IMR-90 (cell line): ENCODE results near the gene MNAT1. TPM values are rescaled to one million over a fixed set of nuclear protein-coding genes. Genes with fewer than 3 reads are reported as not detected.

Experiments
- ATAC-seq: fragments of 200-7000 bp; cut with Tn5 transposase; 2 replicates; pipeline ENCODE4 v1.9.1; 2020; ENCODE audit warnings: low read depth, mild to moderate bottlenecking, moderate library complexity
- BruUV-seq: library from RNA; stranded (reverse); fragments of 400-500 nt; replicated peaks from 2 replicates; lab custom pipeline; 2021; lab: Mats Ljungman, UMichigan
- CTCF ChIA-PET: fragments of 300-600 bp; formaldehyde crosslinking; extraction: SDS; loops from one replicate; lab custom pipeline; 2021; ENCODE audit warnings: antibody characterized with exemption; lab: Yijun Ruan, JAX
- POLR2A ChIA-PET: fragments of 300-600 bp; sonication (Branson Sonifier 250); formaldehyde crosslinking; loops from one replicate; lab custom pipeline; 2022; ENCODE audit warnings: antibody characterized with exemption; ENCODE audit not compliant: unreplicated experiment; lab: Charles Lee
- DNase-seq: peaks from one replicate; pipeline ENCODE4 v3.0.0; 2013
- H2AFZ ChIP-seq: replicated peaks from 2 replicates; pipeline ENCODE3; 2013; ENCODE audit warnings: low read length, mild to moderate bottlenecking; ENCODE audit not compliant: poor library complexity
- H2AK5ac ChIP-seq: 2 replicates; pipeline ENCODE4 v1.6.1; 2013; ENCODE audit warnings: low read depth, low read length, inconsistent platforms
- H2AK9ac ChIP-seq: replicated peaks from 2 replicates; pipeline ENCODE3; 2013; ENCODE audit warnings: mild to moderate bottlenecking, low read depth, low read length, moderate library complexity; ENCODE audit not compliant: poor library complexity
- H2BK120ac ChIP-seq: 2 replicates; pipeline ENCODE4 v1.6.1; 2013; ENCODE audit warnings: low read depth, low read length, inconsistent platforms
- H2BK15ac ChIP-seq: 3 replicates; pipeline ENCODE4 v1.6.1; 2013; ENCODE audit warnings: low read depth, low read length, inconsistent platforms
- H2BK20ac ChIP-seq: 2 replicates; pipeline ENCODE4 v1.6.1; 2013; ENCODE audit warnings: low read depth, mild to moderate bottlenecking, inconsistent platforms, low read length, moderate library complexity
- H2BK5ac ChIP-seq: 2 replicates; pipeline ENCODE4 v1.6.1; 2013; ENCODE audit warnings: mild to moderate bottlenecking, low read depth, low read length, inconsistent platforms; ENCODE audit not compliant: poor library complexity, severe bottlenecking
- H3K14ac ChIP-seq: replicated peaks from 2 replicates; pipeline ENCODE4 v1.6.1; 2013; ENCODE audit warnings: low read depth, low read length, inconsistent platforms
- H3K18ac ChIP-seq: 2 replicates; pipeline ENCODE4 v1.6.1; 2013; ENCODE audit warnings: low read depth, low read length, control low read depth
- H3K23ac ChIP-seq: 2 replicates; pipeline ENCODE4 v1.6.1; 2013; ENCODE audit warnings: low read depth, low read length, inconsistent platforms
- H3K27ac ChIP-seq: 2 replicates; pipeline ENCODE4 v1.5.1; 2013; ENCODE audit warnings: mild to moderate bottlenecking, control low read depth, low read length; ENCODE audit not compliant: insufficient read depth
- H3K27me3 ChIP-seq: 2 replicates; pipeline ENCODE4 v1.6.1; 2013; ENCODE audit warnings: low read length; ENCODE audit not compliant: control insufficient read depth, insufficient read depth
- H3K36me3 ChIP-seq: 2 replicates; pipeline ENCODE4 v1.6.1; 2013; ENCODE audit warnings: low read length, mixed read lengths; ENCODE audit not compliant: control insufficient read depth, insufficient read depth
- H3K4ac ChIP-seq: 2 replicates; pipeline ENCODE4 v1.6.1; 2013; ENCODE audit warnings: low read depth, low read length, inconsistent platforms
- H3K4me1 ChIP-seq: 2 replicates; pipeline ENCODE4 v1.6.1; 2013; ENCODE audit warnings: low read length, mixed read lengths; ENCODE audit not compliant: control insufficient read depth, insufficient read depth
- H3K4me2 ChIP-seq: 2 replicates; pipeline ENCODE4 v1.6.1; 2013; ENCODE audit warnings: low read depth, mild to moderate bottlenecking, control low read depth, low read length, moderate library complexity
- H3K4me3 ChIP-seq: 2 replicates; pipeline ENCODE4 v1.5.1; 2013; ENCODE audit warnings: low read depth, mild to moderate bottlenecking, control low read depth, low read length, moderate library complexity; ENCODE audit not compliant: insufficient read depth
- H3K56ac ChIP-seq: 2 replicates; pipeline ENCODE4 v1.6.1; 2013; ENCODE audit warnings: low read length, inconsistent platforms; ENCODE audit not compliant: insufficient read depth; ENCODE audit errors: extremely low read depth
- H3K79me1 ChIP-seq, 2 experiments: 2 replicates each; pipeline ENCODE4 v1.6.1; 2013; ENCODE audit warnings: low read length in 2 of 2, inconsistent platforms in 1 of 2, low read depth in 1 of 2
- H3K9ac ChIP-seq: 2 replicates; pipeline ENCODE4 v1.6.1; 2013; ENCODE audit warnings: low read depth, low read length, control low read depth
- H3K9me1 ChIP-seq: 2 replicates; pipeline ENCODE4 v1.6.1; 2013; ENCODE audit warnings: low read length, inconsistent platforms; ENCODE audit not compliant: insufficient read depth
- H3K9me3 ChIP-seq: 2 replicates; pipeline ENCODE4 v1.6.1; 2013; ENCODE audit warnings: low read length; ENCODE audit not compliant: control insufficient read depth, insufficient read depth
- H4K20me1 ChIP-seq: 2 replicates; pipeline ENCODE4 v1.6.1; 2013; ENCODE audit warnings: low read length, inconsistent platforms; ENCODE audit not compliant: insufficient read depth
- H4K5ac ChIP-seq: 2 replicates; pipeline ENCODE4 v1.6.1; 2013; ENCODE audit warnings: mild to moderate bottlenecking, low read depth, low read length, control low read depth
- H4K8ac ChIP-seq, 2 experiments: 2 replicates each; pipeline ENCODE4 v1.6.1; 2013; ENCODE audit warnings: low read depth in 2 of 2, low read length in 2 of 2, control low read depth in 1 of 2, inconsistent platforms in 1 of 2
- H4K91ac ChIP-seq: 2 replicates; pipeline ENCODE4 v1.6.1; 2013; ENCODE audit warnings: low read depth, low read length, inconsistent platforms; ENCODE audit not compliant: insufficient read depth
- BHLHE40 ChIP-seq: fragments of 150-350 bp; IDR thresholded peaks from 2 replicates; pipeline ENCODE4 v1.6.1; 2016; ENCODE audit warnings: mild to moderate bottlenecking, low read depth, low read length
- CEBPB ChIP-seq: IDR thresholded peaks from 2 replicates; pipeline ENCODE4 v1.6.1; 2012; ENCODE audit warnings: low read depth, low read length, improper control_type of control experiment
- CHD1 ChIP-seq: IDR thresholded peaks from 2 replicates; pipeline ENCODE4 v1.6.1; 2012; ENCODE audit warnings: low read depth, low read length, improper control_type of control experiment
- FOS ChIP-seq: fragments of 150-350 bp; IDR thresholded peaks from 2 replicates; pipeline ENCODE4 v1.6.1; 2016; ENCODE audit warnings: low read depth, low read length
- MAFK ChIP-seq: IDR thresholded peaks from 2 replicates; pipeline ENCODE4 v1.6.1; 2012; ENCODE audit warnings: low read depth, low read length, improper control_type of control experiment
- MAZ ChIP-seq: IDR thresholded peaks from 2 replicates; pipeline ENCODE4 v1.6.1; 2012; ENCODE audit warnings: low read depth, mild to moderate bottlenecking, low read length, improper control_type of control experiment, moderate library complexity, borderline replicate concordance
- MXI1 ChIP-seq: IDR thresholded peaks from 2 replicates; pipeline ENCODE4 v1.6.1; 2012; ENCODE audit warnings: low read depth, mild to moderate bottlenecking, low read length, moderate library complexity, borderline replicate concordance
- NFE2L2 ChIP-seq: fragments of 150-350 bp; IDR thresholded peaks from 2 replicates; pipeline ENCODE4 v1.6.1; 2016; ENCODE audit warnings: low read depth, mild to moderate bottlenecking, low read length
- POLR2A ChIP-seq: IDR thresholded peaks from 2 replicates; pipeline ENCODE4 v1.6.1; 2012; ENCODE audit warnings: mild to moderate bottlenecking, low read depth, low read length
- RAD21 ChIP-seq: IDR thresholded peaks from 2 replicates; pipeline ENCODE4 v1.6.1; 2012; ENCODE audit warnings: low read length, improper control_type of control experiment
- RCOR1 ChIP-seq: IDR thresholded peaks from 2 replicates; pipeline ENCODE4 v1.6.1; 2012; ENCODE audit warnings: mild to moderate bottlenecking, low read length, improper control_type of control experiment; ENCODE audit not compliant: insufficient replicate concordance
- RFX5 ChIP-seq: IDR thresholded peaks from 2 replicates; pipeline ENCODE4 v1.8.0; 2012; ENCODE audit warnings: low read depth, mild to moderate bottlenecking, low read length, moderate library complexity
- SMC3 ChIP-seq: fragments of 150-350 bp; IDR thresholded peaks from 2 replicates; pipeline ENCODE4 v1.6.1; 2016; ENCODE audit warnings: low read depth, mild to moderate bottlenecking, antibody characterized with exemption, low read length, moderate library complexity
- WGBS, 2 experiments: methylation state at CpG; one replicate each; pipeline versions ENCODE4 v1.1.5 to v1.1.7; 2013; ENCODE audit warnings: missing lambda C conversion rate in 2 of 2; ENCODE audit not compliant: insufficient read length in 1 of 2; ENCODE audit errors: extremely low coverage in 2 of 2; 5-methylcytosine and 5-hydroxymethylcytosine counted together
- dilution Hi-C: fragments of 300-500 bp; cut with HindIII; formaldehyde crosslinking; loops from one replicate; pipeline ENCODE4 v1.14.3; 2018; ENCODE audit warnings: low sequenced_read_pairs; ENCODE audit not compliant: unreplicated experiment
- in situ Hi-C: fragments of 300-500 bp; cut with MboI; formaldehyde crosslinking; loops from 3 replicates; pipeline ENCODE4 v1.14.3; 2019; ENCODE audit warnings: low sequenced_read_pairs, inconsistent platforms, mixed read lengths
- intact Hi-C: fragments of 100-400 bp; cut with micrococcal nuclease; formaldehyde crosslinking; loops from 2 replicates; pipeline ENCODE4 v1.10.0; 2022
- polyA plus RNA-seq, 3 experiments: library from polyadenylated mRNA; depleted of rRNA; stranded (reverse); fragments of >200 nt; gene quantifications; 2 replicates each; pipeline ENCODE4 v1.2.3, GENCODE V29; 2012; ENCODE audit warnings: low replicate concordance in 1 of 3
- total RNA-seq: library from RNA; depleted of rRNA; stranded (reverse); fragments of >200 nt; gene quantifications from 2 replicates; pipeline ENCODE4 v1.2.3, GENCODE V29; 2012
- TF ChIP-seq, protein P1 (sequence below): conservative IDR thresholded peaks from 2 replicates; pipeline ENCODE4 v1.5.1; 2012; ENCODE audit warnings: mild to moderate bottlenecking, low read depth, low read length, improper control_type of control experiment
- TF ChIP-seq, protein P2 (sequence below): fragments of 150-350 bp; IDR thresholded peaks from 2 replicates; pipeline ENCODE4 v1.6.1; 2016; ENCODE audit warnings: low read depth, mild to moderate bottlenecking, low read length, moderate library complexity, borderline replicate concordance
- TF ChIP-seq, protein P3 (sequence below): fragments of 150-350 bp; IDR thresholded peaks from 2 replicates; pipeline ENCODE4 v1.6.1; 2017; ENCODE audit warnings: mild to moderate bottlenecking, antibody characterized with exemption, low read length, low read depth

Gene MNAT1
- total and polyA plus RNA-seq, 2 of the 4 experiments (the other 2 are of a cell fraction), result 48.2 to 53.0 TPM

DNA sequence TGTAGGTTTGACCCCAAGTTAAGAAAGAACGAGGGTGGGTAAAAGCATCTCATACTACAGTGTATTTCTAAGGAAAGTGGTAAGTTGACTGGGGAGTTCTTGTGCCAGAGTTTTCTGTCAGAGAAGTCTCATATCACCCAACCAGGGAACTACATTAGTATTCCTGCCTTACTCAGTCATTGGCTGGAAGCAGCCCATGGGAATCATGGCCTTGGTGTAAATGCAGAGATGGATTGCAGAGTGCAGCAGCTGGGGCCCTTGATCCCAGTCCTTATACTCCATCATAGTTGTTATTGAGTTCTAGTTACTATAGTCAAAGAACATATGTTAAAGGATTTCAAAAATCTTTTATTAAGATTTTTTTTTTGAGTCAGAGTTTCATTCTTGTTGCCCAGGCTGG is 105.8 kb downstream of the MNAT1 start:
- DNase-seq (no peak), ATAC-seq (no peak)
- Histone ChIP-seq H3K56ac (no peak overlapping the region), H3K27ac (no peak overlapping the region), H2BK20ac (no peak overlapping the region), H3K18ac (no peak overlapping the region), H3K9me1 (no peaks in the 10 kb centered on the region), H2BK5ac (no peak overlapping the region), H3K36me3 (peaks cover 22% of the 10 kb centered on the region), H3K27me3 (no peaks in the 10 kb centered on the region), H2AK9ac (peak overlapping the region; percentile 50), H3K9me3 (no peaks in the 10 kb centered on the region), H2AK5ac (no peak overlapping the region), H3K4ac (no peak overlapping the region), H2BK15ac (no peak overlapping the region), H4K8ac (no peak overlapping the region), H3K9ac (no peak overlapping the region), H3K4me2 (no peak overlapping the region), H3K23ac (no peak overlapping the region), H3K79me1 (peaks cover 4 to 9% of the 10 kb centered on the region in 2 experiments; a peak in 3 of 4 replicates), H3K4me1 (no peaks in the 10 kb centered on the region), H4K5ac (no peak overlapping the region), H2AFZ (no peak overlapping the region), H3K14ac (no peak overlapping the region), H3K4me3 (no peak overlapping the region), H4K91ac (no peak overlapping the region), H4K20me1 (no peaks in the 10 kb centered on the region), H2BK120ac (no peak overlapping the region)
- ChIA-PET CTCF (interaction anchor here (0.7 kb wide), 1 partner anchor 131 kb away, joined by 3 read pairs; no protein-coding TSS in a partner anchor), POLR2A (no interaction called here)
- BruUV-seq, result no TSS peak
- dilution Hi-C loops (no loop called here), in situ Hi-C loops (no loop called here), intact Hi-C loops (no loop called here)
- WGBS, 2 experiments, result no CpG with 5 or more reads among the region's 1 CpG
- TF ChIP-seq MXI1, result no peak
- TF ChIP-seq, protein P1, sequence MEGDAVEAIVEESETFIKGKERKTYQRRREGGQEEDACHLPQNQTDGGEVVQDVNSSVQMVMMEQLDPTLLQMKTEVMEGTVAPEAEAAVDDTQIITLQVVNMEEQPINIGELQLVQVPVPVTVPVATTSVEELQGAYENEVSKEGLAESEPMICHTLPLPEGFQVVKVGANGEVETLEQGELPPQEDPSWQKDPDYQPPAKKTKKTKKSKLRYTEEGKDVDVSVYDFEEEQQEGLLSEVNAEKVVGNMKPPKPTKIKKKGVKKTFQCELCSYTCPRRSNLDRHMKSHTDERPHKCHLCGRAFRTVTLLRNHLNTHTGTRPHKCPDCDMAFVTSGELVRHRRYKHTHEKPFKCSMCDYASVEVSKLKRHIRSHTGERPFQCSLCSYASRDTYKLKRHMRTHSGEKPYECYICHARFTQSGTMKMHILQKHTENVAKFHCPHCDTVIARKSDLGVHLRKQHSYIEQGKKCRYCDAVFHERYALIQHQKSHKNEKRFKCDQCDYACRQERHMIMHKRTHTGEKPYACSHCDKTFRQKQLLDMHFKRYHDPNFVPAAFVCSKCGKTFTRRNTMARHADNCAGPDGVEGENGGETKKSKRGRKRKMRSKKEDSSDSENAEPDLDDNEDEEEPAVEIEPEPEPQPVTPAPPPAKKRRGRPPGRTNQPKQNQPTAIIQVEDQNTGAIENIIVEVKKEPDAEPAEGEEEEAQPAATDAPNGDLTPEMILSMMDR, result no peak
- no peak for TF ChIP-seq RCOR1
- no peak for TF ChIP-seq MAFK
- no peak for TF ChIP-seq POLR2A
- TF ChIP-seq, protein P2, sequence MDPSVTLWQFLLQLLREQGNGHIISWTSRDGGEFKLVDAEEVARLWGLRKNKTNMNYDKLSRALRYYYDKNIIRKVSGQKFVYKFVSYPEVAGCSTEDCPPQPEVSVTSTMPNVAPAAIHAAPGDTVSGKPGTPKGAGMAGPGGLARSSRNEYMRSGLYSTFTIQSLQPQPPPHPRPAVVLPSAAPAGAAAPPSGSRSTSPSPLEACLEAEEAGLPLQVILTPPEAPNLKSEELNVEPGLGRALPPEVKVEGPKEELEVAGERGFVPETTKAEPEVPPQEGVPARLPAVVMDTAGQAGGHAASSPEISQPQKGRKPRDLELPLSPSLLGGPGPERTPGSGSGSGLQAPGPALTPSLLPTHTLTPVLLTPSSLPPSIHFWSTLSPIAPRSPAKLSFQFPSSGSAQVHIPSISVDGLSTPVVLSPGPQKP, result no peak
- TF ChIP-seq BHLHE40, result no peak
- no peak for TF ChIP-seq FOS
- no peak for TF ChIP-seq RFX5
- TF ChIP-seq RAD21, result no peak
- TF ChIP-seq SMC3, result no peak
- TF ChIP-seq MAZ, result no peak
- TF ChIP-seq CEBPB, result no peak
- TF ChIP-seq, protein P3, sequence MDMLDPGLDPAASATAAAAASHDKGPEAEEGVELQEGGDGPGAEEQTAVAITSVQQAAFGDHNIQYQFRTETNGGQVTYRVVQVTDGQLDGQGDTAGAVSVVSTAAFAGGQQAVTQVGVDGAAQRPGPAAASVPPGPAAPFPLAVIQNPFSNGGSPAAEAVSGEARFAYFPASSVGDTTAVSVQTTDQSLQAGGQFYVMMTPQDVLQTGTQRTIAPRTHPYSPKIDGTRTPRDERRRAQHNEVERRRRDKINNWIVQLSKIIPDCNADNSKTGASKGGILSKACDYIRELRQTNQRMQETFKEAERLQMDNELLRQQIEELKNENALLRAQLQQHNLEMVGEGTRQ, result no peak
- no peak for TF ChIP-seq CHD1
- TF ChIP-seq NFE2L2, result no peak
